HepG2 (cell line): ENCODE data around the gene TPD52L2. TPM values are rescaled to one million over a fixed set of nuclear protein-coding genes. Genes with fewer than 3 reads are reported as not detected.
A peak's percentile ranks its signal among the peaks of the same experiment; 100 is the strongest.

Experiments used
- CEBPG ChIP-seq: IDR thresholded peaks from 2 replicates; pipeline ENCODE4 v1.6.1; 2016
- FOXK1 ChIP-seq: sonication (generic); formaldehyde crosslinking; IDR thresholded peaks from 2 replicates; pipeline ENCODE4 v1.4.0; 2020; ENCODE audit warnings: low read depth, missing genetic modification reagents, borderline replicate concordance
- HOXA3 ChIP-seq: sonication (generic); formaldehyde crosslinking; IDR thresholded peaks from 2 replicates; pipeline ENCODE4 v1.5.0; 2020; ENCODE audit warnings: missing genetic modification reagents
- HOXA5 ChIP-seq: sonication (generic); formaldehyde crosslinking; IDR thresholded peaks from 2 replicates; pipeline ENCODE4 v1.4.0; 2020; ENCODE audit warnings: missing genetic modification reagents
- KLF9 ChIP-seq: IDR thresholded peaks from 2 replicates; pipeline ENCODE4 v1.6.1; 2016; ENCODE audit warnings: low read depth
- MAFF ChIP-seq: IDR thresholded peaks from 2 replicates; pipeline ENCODE4 v1.6.1; 2011; ENCODE audit warnings: low read depth, low read length, improper control_type of control experiment
- MATR3 ChIP-seq: sonication (generic); formaldehyde crosslinking; IDR thresholded peaks from 2 replicates; pipeline ENCODE4 v1.4.0; 2020; ENCODE audit warnings: missing genetic modification reagents
- MED13 ChIP-seq: sonication (generic); formaldehyde crosslinking; IDR thresholded peaks from 2 replicates; pipeline ENCODE4 v1.5.0; 2020; ENCODE audit warnings: missing genetic modification reagents
- MIER2 ChIP-seq: IDR thresholded peaks from 2 replicates; pipeline ENCODE4 v1.6.1; 2016; ENCODE audit warnings: missing biosample characterization, missing genetic modification reagents
- NCOA2 ChIP-seq: sonication (generic); formaldehyde crosslinking; IDR thresholded peaks from 2 replicates; pipeline ENCODE4 v1.8.0; 2022; ENCODE audit warnings: inconsistent platforms
- PHF21A ChIP-seq: sonication (generic); formaldehyde crosslinking; IDR thresholded peaks from 2 replicates; pipeline ENCODE4 v1.5.0; 2020; ENCODE audit warnings: mild to moderate bottlenecking, missing genetic modification reagents
- PTBP1 ChIP-seq: fragments of 200-400 bp; formaldehyde crosslinking; IDR thresholded peaks from 2 replicates; pipeline ENCODE4 v1.6.1; 2018; ENCODE audit warnings: low read length, low read depth; ENCODE audit not compliant: poor library complexity, severe bottlenecking
- RORA ChIP-seq: sonication (generic); formaldehyde crosslinking; IDR thresholded peaks from 2 replicates; pipeline ENCODE4 v1.5.0; 2020; ENCODE audit warnings: mild to moderate bottlenecking, missing genetic modification reagents, moderate library complexity
- RXRA ChIP-seq: sonication (generic); formaldehyde crosslinking; IDR thresholded peaks from 2 replicates; pipeline ENCODE4 v1.5.1; 2020; ENCODE audit warnings: missing genetic modification reagents
- ZNF12 ChIP-seq: sonication (generic); formaldehyde crosslinking; IDR thresholded peaks from 2 replicates; pipeline ENCODE4 v1.5.0; 2020; ENCODE audit warnings: missing genetic modification reagents
- ZNF75D ChIP-seq: sonication (generic); formaldehyde crosslinking; IDR thresholded peaks from 2 replicates; pipeline ENCODE4 v1.8.1; 2023; ENCODE audit warnings: missing genetic modification reagents, mild to moderate bottlenecking, borderline replicate concordance
- ZNF891 ChIP-seq: sonication (generic); formaldehyde crosslinking; IDR thresholded peaks from 2 replicates; pipeline ENCODE4 v1.5.0; 2020; ENCODE audit warnings: mild to moderate bottlenecking, missing genetic modification reagents
- polyA plus RNA-seq, 8 experiments: library from polyadenylated mRNA; depleted of rRNA in 3 of 8; stranded (reverse) in 7 of 8; unstranded in 1 of 8; fragments of >200 nt; fragmentation: Illumina TruSeq in 4 of 8; extraction: Trizol in 4 of 8; gene quantifications; 2 replicates each; pipeline versions ENCODE4 v1.2.1 to v1.2.3, GENCODE V29; 2011 to 2016; ENCODE audit warnings: low read depth in 4 of 8, missing spikeins in 1 of 8, mixed read lengths in 1 of 8; ENCODE audit not compliant: insufficient read depth in 1 of 8
- total RNA-seq, 5 experiments: library from RNA; depleted of rRNA; stranded (reverse); fragments of >200 nt; fragmentation: Illumina TruSeq; extraction: Trizol; gene quantifications; 2 replicates each; pipeline ENCODE4 v1.2.3, GENCODE V29; 2016; ENCODE audit warnings: low read depth in 1 of 5
- TF ChIP-seq, protein P1 (sequence below): sonication (generic); formaldehyde crosslinking; IDR thresholded peaks from 2 replicates; pipeline ENCODE4 v1.5.1; 2020; ENCODE audit warnings: mild to moderate bottlenecking, missing genetic modification reagents, moderate library complexity
- TF ChIP-seq, protein P2 (sequence below): sonication (generic); formaldehyde crosslinking; IDR thresholded peaks from 2 replicates; pipeline ENCODE4 v1.9.0; 2021; ENCODE audit warnings: missing genetic modification reagents, mild to moderate bottlenecking, borderline replicate concordance
- TF ChIP-seq, protein P3 (sequence below): IDR thresholded peaks from 2 replicates; pipeline ENCODE4 v1.6.1; 2016; ENCODE audit warnings: low read depth, borderline replicate concordance
- TF ChIP-seq, protein P4 (sequence below): sonication (generic); formaldehyde crosslinking; IDR thresholded peaks from 2 replicates; pipeline ENCODE4 v1.4.0; 2020; ENCODE audit warnings: mild to moderate bottlenecking, missing genetic modification reagents
- TF ChIP-seq, protein P5 (sequence below): sonication (generic); formaldehyde crosslinking; IDR thresholded peaks from 2 replicates; pipeline ENCODE4 v1.9.0; 2022; ENCODE audit warnings: missing genetic modification reagents, mild to moderate bottlenecking, borderline replicate concordance

Gene TPD52L2
- total and polyA plus RNA-seq, 2 of the 13 experiments (the other 11 are each of a cell fraction or from before 2014, with no cell fraction given) = 156 to 184 TPM

DNA sequence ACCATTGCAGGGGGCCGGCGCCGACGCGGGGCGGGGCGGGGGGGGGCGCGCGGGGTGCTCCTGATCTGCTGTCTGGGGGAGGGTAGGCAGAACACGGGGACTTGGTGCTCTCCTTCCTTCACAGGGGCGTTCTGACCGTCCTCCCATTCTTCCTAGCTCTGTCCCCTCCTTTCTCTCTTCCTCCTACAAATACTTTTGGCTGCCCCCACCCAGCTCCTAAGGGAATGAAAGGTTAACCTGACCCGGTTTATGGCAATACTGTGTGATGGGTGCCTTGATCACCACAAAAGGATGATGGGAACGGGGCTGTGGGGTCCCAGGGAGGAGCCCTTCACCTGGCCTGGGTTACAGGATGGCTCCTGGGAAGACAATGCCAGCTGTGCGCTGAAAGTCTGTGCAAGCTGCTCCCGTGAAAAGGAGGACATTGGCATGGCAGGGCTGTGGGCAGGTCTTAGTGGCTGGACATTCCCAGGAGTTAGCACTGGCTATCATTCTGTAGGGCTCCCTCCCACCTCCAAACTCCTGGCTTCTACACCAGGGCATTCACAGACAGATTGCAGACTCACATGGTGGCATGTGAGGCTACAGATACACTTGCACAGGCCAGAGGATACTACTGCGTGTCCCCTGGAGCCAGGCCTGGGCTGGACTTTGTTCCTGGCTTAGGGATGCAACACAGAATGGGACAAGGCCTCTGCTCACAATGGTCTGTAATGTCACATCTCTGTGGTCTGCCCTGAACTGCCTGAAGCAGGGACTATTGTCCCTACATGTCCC, 1.9 kb upstream of the TPD52L2 start (continued):
- TF ChIP-seq, protein P1, sequence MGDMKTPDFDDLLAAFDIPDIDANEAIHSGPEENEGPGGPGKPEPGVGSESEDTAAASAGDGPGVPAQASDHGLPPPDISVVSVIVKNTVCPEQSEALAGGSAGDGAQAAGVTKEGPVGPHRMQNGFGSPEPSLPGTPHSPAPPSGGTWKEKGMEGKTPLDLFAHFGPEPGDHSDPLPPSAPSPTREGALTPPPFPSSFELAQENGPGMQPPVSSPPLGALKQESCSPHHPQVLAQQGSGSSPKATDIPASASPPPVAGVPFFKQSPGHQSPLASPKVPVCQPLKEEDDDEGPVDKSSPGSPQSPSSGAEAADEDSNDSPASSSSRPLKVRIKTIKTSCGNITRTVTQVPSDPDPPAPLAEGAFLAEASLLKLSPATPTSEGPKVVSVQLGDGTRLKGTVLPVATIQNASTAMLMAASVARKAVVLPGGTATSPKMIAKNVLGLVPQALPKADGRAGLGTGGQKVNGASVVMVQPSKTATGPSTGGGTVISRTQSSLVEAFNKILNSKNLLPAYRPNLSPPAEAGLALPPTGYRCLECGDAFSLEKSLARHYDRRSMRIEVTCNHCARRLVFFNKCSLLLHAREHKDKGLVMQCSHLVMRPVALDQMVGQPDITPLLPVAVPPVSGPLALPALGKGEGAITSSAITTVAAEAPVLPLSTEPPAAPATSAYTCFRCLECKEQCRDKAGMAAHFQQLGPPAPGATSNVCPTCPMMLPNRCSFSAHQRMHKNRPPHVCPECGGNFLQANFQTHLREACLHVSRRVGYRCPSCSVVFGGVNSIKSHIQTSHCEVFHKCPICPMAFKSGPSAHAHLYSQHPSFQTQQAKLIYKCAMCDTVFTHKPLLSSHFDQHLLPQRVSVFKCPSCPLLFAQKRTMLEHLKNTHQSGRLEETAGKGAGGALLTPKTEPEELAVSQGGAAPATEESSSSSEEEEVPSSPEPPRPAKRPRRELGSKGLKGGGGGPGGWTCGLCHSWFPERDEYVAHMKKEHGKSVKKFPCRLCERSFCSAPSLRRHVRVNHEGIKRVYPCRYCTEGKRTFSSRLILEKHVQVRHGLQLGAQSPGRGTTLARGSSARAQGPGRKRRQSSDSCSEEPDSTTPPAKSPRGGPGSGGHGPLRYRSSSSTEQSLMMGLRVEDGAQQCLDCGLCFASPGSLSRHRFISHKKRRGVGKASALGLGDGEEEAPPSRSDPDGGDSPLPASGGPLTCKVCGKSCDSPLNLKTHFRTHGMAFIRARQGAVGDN (CRISPR knock-in tag) = no peak
- TF ChIP-seq, protein P2, sequence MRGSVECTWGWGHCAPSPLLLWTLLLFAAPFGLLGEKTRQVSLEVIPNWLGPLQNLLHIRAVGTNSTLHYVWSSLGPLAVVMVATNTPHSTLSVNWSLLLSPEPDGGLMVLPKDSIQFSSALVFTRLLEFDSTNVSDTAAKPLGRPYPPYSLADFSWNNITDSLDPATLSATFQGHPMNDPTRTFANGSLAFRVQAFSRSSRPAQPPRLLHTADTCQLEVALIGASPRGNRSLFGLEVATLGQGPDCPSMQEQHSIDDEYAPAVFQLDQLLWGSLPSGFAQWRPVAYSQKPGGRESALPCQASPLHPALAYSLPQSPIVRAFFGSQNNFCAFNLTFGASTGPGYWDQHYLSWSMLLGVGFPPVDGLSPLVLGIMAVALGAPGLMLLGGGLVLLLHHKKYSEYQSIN (CRISPR knock-in tag) = no peak
- TF ChIP-seq MATR3 (CRISPR knock-in tag) = no peak
- no peak for TF ChIP-seq ZNF891
- TF ChIP-seq, protein P3, sequence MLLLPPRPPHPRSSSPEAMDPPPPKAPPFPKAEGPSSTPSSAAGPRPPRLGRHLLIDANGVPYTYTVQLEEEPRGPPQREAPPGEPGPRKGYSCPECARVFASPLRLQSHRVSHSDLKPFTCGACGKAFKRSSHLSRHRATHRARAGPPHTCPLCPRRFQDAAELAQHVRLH (CRISPR knock-in tag) = 0 out of 2 replicates have a peak, but pooled peaks have one; percentile 33
- no peak; the same call in 1 of the 2 replicates for TF ChIP-seq CEBPG
- TF ChIP-seq ZNF12 (CRISPR knock-in tag) = peak; percentile 83; the same call in 1 of the 2 replicates
- TF ChIP-seq NCOA2 (CRISPR knock-in tag) = no peak
- TF ChIP-seq, protein P4, sequence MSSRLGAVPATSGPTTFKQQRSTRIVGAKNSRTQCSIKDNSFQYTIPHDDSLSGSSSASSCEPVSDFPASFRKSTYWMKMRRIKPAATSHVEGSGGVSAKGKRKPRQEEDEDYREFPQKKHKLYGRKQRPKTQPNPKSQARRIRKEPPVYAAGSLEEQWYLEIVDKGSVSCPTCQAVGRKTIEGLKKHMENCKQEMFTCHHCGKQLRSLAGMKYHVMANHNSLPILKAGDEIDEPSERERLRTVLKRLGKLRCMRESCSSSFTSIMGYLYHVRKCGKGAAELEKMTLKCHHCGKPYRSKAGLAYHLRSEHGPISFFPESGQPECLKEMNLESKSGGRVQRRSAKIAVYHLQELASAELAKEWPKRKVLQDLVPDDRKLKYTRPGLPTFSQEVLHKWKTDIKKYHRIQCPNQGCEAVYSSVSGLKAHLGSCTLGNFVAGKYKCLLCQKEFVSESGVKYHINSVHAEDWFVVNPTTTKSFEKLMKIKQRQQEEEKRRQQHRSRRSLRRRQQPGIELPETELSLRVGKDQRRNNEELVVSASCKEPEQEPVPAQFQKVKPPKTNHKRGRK (CRISPR knock-in tag) = no peak
- TF ChIP-seq PHF21A (CRISPR knock-in tag) = no peak
- TF ChIP-seq KLF9 = no peak
- TF ChIP-seq HOXA5 (CRISPR knock-in tag) = no peak
- no peak for TF ChIP-seq RORA (CRISPR knock-in tag)
- TF ChIP-seq, protein P5, sequence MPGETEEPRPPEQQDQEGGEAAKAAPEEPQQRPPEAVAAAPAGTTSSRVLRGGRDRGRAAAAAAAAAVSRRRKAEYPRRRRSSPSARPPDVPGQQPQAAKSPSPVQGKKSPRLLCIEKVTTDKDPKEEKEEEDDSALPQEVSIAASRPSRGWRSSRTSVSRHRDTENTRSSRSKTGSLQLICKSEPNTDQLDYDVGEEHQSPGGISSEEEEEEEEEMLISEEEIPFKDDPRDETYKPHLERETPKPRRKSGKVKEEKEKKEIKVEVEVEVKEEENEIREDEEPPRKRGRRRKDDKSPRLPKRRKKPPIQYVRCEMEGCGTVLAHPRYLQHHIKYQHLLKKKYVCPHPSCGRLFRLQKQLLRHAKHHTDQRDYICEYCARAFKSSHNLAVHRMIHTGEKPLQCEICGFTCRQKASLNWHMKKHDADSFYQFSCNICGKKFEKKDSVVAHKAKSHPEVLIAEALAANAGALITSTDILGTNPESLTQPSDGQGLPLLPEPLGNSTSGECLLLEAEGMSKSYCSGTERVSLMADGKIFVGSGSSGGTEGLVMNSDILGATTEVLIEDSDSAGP (CRISPR knock-in tag) = no peak
- no peak for TF ChIP-seq PTBP1
- no peak for TF ChIP-seq ZNF75D (CRISPR knock-in tag)
- TF ChIP-seq FOXK1 (CRISPR knock-in tag) = no peak
- peak; percentile 71 for TF ChIP-seq HOXA3 (CRISPR knock-in tag)
- TF ChIP-seq RXRA (CRISPR knock-in tag) = no peak; the same call in none of the 2 replicates
- no peak for TF ChIP-seq MAFF
- TF ChIP-seq MIER2 = no peak
- no peak for TF ChIP-seq MED13 (CRISPR knock-in tag)
